ENCODE results near the gene HBM.

DNA sequence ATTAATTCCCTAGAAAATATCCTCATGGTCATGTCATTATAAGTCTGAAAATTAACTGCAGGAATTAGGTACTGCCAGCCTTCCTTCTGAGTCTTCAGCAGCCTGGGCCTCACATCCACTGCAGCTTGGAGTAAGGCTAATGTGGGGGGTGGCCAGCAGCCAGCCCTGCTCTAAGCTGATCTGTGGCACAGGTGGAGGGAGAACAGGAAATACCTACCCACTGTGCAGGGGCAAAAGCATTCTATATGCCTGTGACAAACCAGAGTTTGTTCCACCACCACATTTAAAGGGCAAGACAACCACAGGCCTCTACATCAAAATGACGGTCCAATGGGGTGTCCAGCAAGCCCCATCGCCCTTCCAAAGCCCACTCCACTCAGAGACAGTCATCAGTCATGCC lies 36.7 kb upstream of the HBM start:
- TF ChIP-seq, protein P1, sequence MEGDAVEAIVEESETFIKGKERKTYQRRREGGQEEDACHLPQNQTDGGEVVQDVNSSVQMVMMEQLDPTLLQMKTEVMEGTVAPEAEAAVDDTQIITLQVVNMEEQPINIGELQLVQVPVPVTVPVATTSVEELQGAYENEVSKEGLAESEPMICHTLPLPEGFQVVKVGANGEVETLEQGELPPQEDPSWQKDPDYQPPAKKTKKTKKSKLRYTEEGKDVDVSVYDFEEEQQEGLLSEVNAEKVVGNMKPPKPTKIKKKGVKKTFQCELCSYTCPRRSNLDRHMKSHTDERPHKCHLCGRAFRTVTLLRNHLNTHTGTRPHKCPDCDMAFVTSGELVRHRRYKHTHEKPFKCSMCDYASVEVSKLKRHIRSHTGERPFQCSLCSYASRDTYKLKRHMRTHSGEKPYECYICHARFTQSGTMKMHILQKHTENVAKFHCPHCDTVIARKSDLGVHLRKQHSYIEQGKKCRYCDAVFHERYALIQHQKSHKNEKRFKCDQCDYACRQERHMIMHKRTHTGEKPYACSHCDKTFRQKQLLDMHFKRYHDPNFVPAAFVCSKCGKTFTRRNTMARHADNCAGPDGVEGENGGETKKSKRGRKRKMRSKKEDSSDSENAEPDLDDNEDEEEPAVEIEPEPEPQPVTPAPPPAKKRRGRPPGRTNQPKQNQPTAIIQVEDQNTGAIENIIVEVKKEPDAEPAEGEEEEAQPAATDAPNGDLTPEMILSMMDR (IDR thresholded peaks at IDR 0.05), result no peak
- no peak for TF ChIP-seq EP300 (IDR thresholded peaks at IDR 0.05)

Data from esophagus muscularis mucosa (tissue), 3 donors.